CD4-positive, alpha-beta T cell (primary cell): Measurements from ENCODE around the gene AKIRIN1. TPM values are rescaled to one million over a fixed set of nuclear protein-coding genes. Genes with fewer than 3 reads are reported as not detected.

ENCODE experiments used
- ATAC-seq: fragments of 200-7000 bp; cut with Tn5 transposase; one replicate; pipeline ENCODE4 v1.10.0; 2022; ENCODE audit warnings: mild to moderate bottlenecking; ENCODE audit not compliant: poor library complexity
- CTCF ChIA-PET: fragments of 350-600 bp; sonication (Branson Sonifier 250); formaldehyde crosslinking; loops from one replicate; lab custom pipeline; 2021; ENCODE audit warnings: antibody characterized with exemption, inconsistent platforms; lab: Charles Lee
- POLR2A ChIA-PET: fragments of 350-600 bp; sonication (Branson Sonifier 250); formaldehyde crosslinking; loops from one replicate; lab custom pipeline; 2021; ENCODE audit warnings: antibody characterized with exemption, inconsistent platforms; lab: Charles Lee
- DNase-seq, 14 experiments: peaks; one replicate each; pipeline ENCODE4 v3.0.0-alpha.2; 2013 to 2020; ENCODE audit warnings: mixed read lengths in 2 of 14
- H3K27ac ChIP-seq, 2 donors: one replicate each; pipeline versions ENCODE4 v1.5.1 to v1.7.0; 2013; ENCODE audit warnings: low read length in 2 of 2, low read depth in 1 of 2, mild to moderate bottlenecking in 1 of 2
- H3K27me3 ChIP-seq, 2 experiments: 1 replicate in 1 of 2; 2 replicates in 1 of 2; pipeline versions ENCODE4 v1.6.1 to v1.7.0; 2013; ENCODE audit warnings: low read length in 2 of 2, control low read depth in 1 of 2, mild to moderate bottlenecking in 1 of 2, moderate library complexity in 1 of 2; ENCODE audit not compliant: insufficient read depth in 2 of 2, control insufficient read depth in 1 of 2
- H3K36me3 ChIP-seq: one replicate; pipeline ENCODE4 v1.6.1; 2013; ENCODE audit warnings: low read length, control low read depth; ENCODE audit not compliant: insufficient read depth
- H3K4me1 ChIP-seq: one replicate; pipeline ENCODE4 v1.6.1; 2013; ENCODE audit warnings: low read length, control low read depth; ENCODE audit not compliant: insufficient read depth
- H3K4me3 ChIP-seq: one replicate; pipeline ENCODE4 v1.5.1; 2013; ENCODE audit warnings: mild to moderate bottlenecking, low read length, moderate library complexity
- H3K9me3 ChIP-seq, 2 experiments: 1 replicate in 1 of 2; 2 replicates in 1 of 2; pipeline versions ENCODE4 v1.6.1 to v1.7.0; 2013; ENCODE audit warnings: low read length in 2 of 2, mild to moderate bottlenecking in 2 of 2, control low read depth in 1 of 2, moderate library complexity in 1 of 2; ENCODE audit not compliant: control insufficient read depth in 1 of 2, insufficient read depth in 1 of 2
- H3K27ac Mint-ChIP-seq: one replicate; pipeline ENCODE4 v1.8.0; 2020; ENCODE audit warnings: mixed read lengths
- H3K27me3 Mint-ChIP-seq: one replicate; pipeline ENCODE4 v1.8.0; 2021; ENCODE audit warnings: mixed read lengths
- H3K36me3 Mint-ChIP-seq: one replicate; pipeline ENCODE4 v1.8.0; 2021; ENCODE audit warnings: low read depth, mixed read lengths
- H3K4me1 Mint-ChIP-seq: one replicate; pipeline ENCODE4 v1.8.0; 2021; ENCODE audit warnings: low read depth, mixed read lengths
- H3K4me3 Mint-ChIP-seq: one replicate; pipeline ENCODE4 v1.8.0; 2020; ENCODE audit warnings: mild to moderate bottlenecking, mixed read lengths
- H3K9me3 Mint-ChIP-seq: one replicate; pipeline ENCODE4 v1.8.0; 2020; ENCODE audit warnings: mixed read lengths
- intact Hi-C, 2 experiments: fragments of 100-400 bp; cut with DNase I in 1 of 2; cut with micrococcal nuclease in 1 of 2; formaldehyde crosslinking; loops; one replicate each; pipeline versions ENCODE4 v1.15.1 to v1.9.0; 2023 to 2025; cut with DNase I, micrococcal nuclease
- total RNA-seq, 174 experiments: library from RNA in 2 of 174; stranded (reverse) in 2 of 174; gene quantifications; one replicate each; pipeline ENCODE4 v1.2.3 and lab custom pipeline; 2021 to 2026
- TF ChIP-seq, protein P1 (sequence below): fragments of 200-600 bp; IDR thresholded peaks from one replicate; pipeline ENCODE4 v1.8.0; 2022; ENCODE audit warnings: antibody characterized with exemption, mild to moderate bottlenecking

AKIRIN1 gene
- total RNA-seq, 2 experiments from 2014 or later, result 108 to 112 TPM

DNA sequence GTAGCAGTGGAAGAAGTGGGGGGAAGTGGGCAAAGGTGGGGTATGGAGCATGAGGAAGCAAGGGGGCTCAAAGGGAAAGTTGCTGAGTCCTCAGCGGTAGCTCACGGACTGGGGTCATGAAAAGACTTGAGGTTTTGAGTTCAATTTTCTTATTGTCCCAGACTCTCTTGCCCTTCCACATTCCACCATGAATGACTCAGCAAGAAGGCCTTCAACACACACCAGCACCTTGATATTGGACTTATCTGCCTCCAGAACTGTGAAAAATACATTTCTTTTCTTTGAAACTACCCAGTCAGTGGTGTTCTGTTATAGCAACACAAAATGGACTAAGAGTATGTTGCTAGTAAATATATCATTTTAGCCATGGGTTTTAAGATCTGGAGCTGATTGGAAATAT, 32.1 kb upstream of the AKIRIN1 start:
- ChIA-PET CTCF (no interaction called here), POLR2A (interaction anchor here (1.1 kb wide), 1 partner anchor 68 kb away, joined by 3 read pairs; the partner anchor contains the start of gene NDUFS5)
- Histone ChIP-seq H3K36me3 (no peaks in the 10 kb centered on the region), H3K27me3 (no peaks in the 10 kb centered on the region), H3K9me3 (no peaks in the 10 kb centered on the region), H3K4me3 (no peak overlapping the region), H3K4me1 (peaks cover 2% of the 10 kb centered on the region), H3K27ac (no peak overlapping the region)
- ATAC-seq, result no peak
- H3K9me3 Mint-ChIP-seq, result no peaks in the 10 kb centered on the region
- no peak overlapping the region for H3K27ac Mint-ChIP-seq
- no peak overlapping the region for H3K4me3 Mint-ChIP-seq
- no peak for DNase-seq
- H3K4me1 Mint-ChIP-seq, result peaks cover 6% of the 10 kb centered on the region
- H3K27me3 Mint-ChIP-seq, result no peaks in the 10 kb centered on the region
- TF ChIP-seq, protein P1, sequence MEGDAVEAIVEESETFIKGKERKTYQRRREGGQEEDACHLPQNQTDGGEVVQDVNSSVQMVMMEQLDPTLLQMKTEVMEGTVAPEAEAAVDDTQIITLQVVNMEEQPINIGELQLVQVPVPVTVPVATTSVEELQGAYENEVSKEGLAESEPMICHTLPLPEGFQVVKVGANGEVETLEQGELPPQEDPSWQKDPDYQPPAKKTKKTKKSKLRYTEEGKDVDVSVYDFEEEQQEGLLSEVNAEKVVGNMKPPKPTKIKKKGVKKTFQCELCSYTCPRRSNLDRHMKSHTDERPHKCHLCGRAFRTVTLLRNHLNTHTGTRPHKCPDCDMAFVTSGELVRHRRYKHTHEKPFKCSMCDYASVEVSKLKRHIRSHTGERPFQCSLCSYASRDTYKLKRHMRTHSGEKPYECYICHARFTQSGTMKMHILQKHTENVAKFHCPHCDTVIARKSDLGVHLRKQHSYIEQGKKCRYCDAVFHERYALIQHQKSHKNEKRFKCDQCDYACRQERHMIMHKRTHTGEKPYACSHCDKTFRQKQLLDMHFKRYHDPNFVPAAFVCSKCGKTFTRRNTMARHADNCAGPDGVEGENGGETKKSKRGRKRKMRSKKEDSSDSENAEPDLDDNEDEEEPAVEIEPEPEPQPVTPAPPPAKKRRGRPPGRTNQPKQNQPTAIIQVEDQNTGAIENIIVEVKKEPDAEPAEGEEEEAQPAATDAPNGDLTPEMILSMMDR, result no peak
- intact Hi-C loops, result no loop called here
- H3K36me3 Mint-ChIP-seq, result no peaks in the 10 kb centered on the region

DNA sequence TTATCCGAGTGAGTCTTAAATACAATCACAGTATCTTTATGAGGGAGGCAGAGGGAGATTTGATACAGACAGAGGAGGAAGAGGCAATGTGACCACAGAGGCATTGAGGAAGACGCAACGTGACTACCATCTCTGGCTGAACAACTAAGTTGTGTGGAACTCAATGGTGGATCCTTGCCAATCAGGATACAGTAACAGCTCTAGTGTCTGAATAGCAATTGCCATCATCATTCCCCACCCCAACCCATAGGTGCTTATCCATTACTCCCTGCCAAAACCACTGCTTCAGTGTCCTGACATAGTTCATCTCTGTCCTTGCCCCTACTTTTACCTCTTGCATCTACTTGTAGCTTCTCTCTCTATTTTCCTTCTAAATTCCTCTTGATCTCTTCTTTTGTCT, 29.0 kb upstream of the AKIRIN1 start:
- ATAC-seq (no peak), DNase-seq (no peak)
- H3K27ac Mint-ChIP-seq, result no peak overlapping the region
- H3K36me3 Mint-ChIP-seq, result no peaks in the 10 kb centered on the region
- H3K9me3 Mint-ChIP-seq, result no peaks in the 10 kb centered on the region
- no peak overlapping the region for H3K4me3 Mint-ChIP-seq
- H3K36me3 ChIP-seq, result no peaks in the 10 kb centered on the region
- H3K9me3 ChIP-seq, result no peaks in the 10 kb centered on the region
- no peak overlapping the region for H3K4me3 ChIP-seq
- TF ChIP-seq, protein P1, result no peak
- ChIA-PET CTCF (no interaction called here), POLR2A (no interaction called here)
- peaks cover 5% of the 10 kb centered on the region for H3K4me1 ChIP-seq
- no peaks in the 10 kb centered on the region for H3K27me3 ChIP-seq
- H3K4me1 Mint-ChIP-seq, result peaks cover 11% of the 10 kb centered on the region
- intact Hi-C loops, result no loop called here
- no peak overlapping the region for H3K27ac ChIP-seq
- no peaks in the 10 kb centered on the region for H3K27me3 Mint-ChIP-seq

- no peaks in the 10 kb centered on the region for H3K27me3 Mint-ChIP-seq
- CTCF ChIA-PET, result no interaction called here
- Histone ChIP-seq H3K27ac (no peak overlapping the region), H3K9me3 (no peaks in the 10 kb centered on the region), H3K4me1 (peaks cover 5% of the 10 kb centered on the region), H3K4me3 (no peak overlapping the region), H3K36me3 (no peaks in the 10 kb centered on the region), H3K27me3 (no peaks in the 10 kb centered on the region)
- POLR2A ChIA-PET, result no interaction called here
- TF ChIP-seq, protein P1, result no peak
- no peaks in the 10 kb centered on the region for H3K36me3 Mint-ChIP-seq
- peaks cover 11% of the 10 kb centered on the region for H3K4me1 Mint-ChIP-seq
- no peak for DNase-seq
- H3K4me3 Mint-ChIP-seq, result no peak overlapping the region
- ATAC-seq, result no peak
- intact Hi-C loops, result no loop called here
- H3K27ac Mint-ChIP-seq, result no peak overlapping the region
- no peaks in the 10 kb centered on the region for H3K9me3 Mint-ChIP-seq
These were observed 28.5 kb upstream of the AKIRIN1 start for GRCh38 chr1:38962560-38962959.
